Activated CD8-positive, alpha-beta memory T cell treated with anti-CD3 and anti-CD28 coated beads, Interleukin-2, amount 10 ng/mL, durations not matched to agents 7 days and 5 days (primary cell): ENCODE measurements around the gene GNMT. TPM values are rescaled to one million over a fixed set of nuclear protein-coding genes. Genes with fewer than 3 reads are reported as not detected.
"Not testable (repeated sequence)": the region's sequence is repeated elsewhere in the genome, so short reads cannot be mapped to it uniquely, and the experiment has no call there.

Source experiments
- ATAC-seq: fragments of 150-1000 bp; cut with Tn5 transposase; one replicate; pipeline ENCODE4 v1.10.0; 2021; ENCODE audit warnings: moderate library complexity
- CTCF ChIA-PET: fragments of 350-600 bp; sonication (Branson Sonifier 250); formaldehyde crosslinking; loops from one replicate; lab custom pipeline; 2021; ENCODE audit warnings: antibody characterized with exemption; lab: Charles Lee
- DNase-seq: peaks from one replicate; pipeline ENCODE4 v3.0.0-alpha.2; 2020
- H3K27ac Mint-ChIP-seq: one replicate; pipeline ENCODE4 v1.8.0; 2021; ENCODE audit warnings: mild to moderate bottlenecking, mixed read lengths
- H3K27me3 Mint-ChIP-seq: one replicate; pipeline ENCODE4 v1.8.0; 2021; ENCODE audit warnings: mixed read lengths
- H3K36me3 Mint-ChIP-seq: one replicate; pipeline ENCODE4 v1.8.0; 2021; ENCODE audit warnings: mild to moderate bottlenecking, mixed read lengths
- H3K4me1 Mint-ChIP-seq: one replicate; pipeline ENCODE4 v1.8.0; 2021; ENCODE audit warnings: mixed read lengths
- H3K4me3 Mint-ChIP-seq: one replicate; pipeline ENCODE4 v1.8.0; 2021; ENCODE audit warnings: mild to moderate bottlenecking, moderate library complexity, mixed read lengths
- H3K9me3 Mint-ChIP-seq: one replicate; pipeline ENCODE4 v1.8.0; 2022; ENCODE audit warnings: low read depth, mixed read lengths
- total RNA-seq, 2 experiments: library from RNA; stranded (reverse); gene quantifications; one replicate each; pipeline ENCODE4 v1.2.3, GENCODE V29; 2021

Gene GNMT
- total RNA-seq, 2 experiments from 2014 or later = 0.26 to 0.70 TPM

GRCh38 chr6:42935322-42935721 is 25.2 kb upstream of the GNMT start:
- CTCF ChIA-PET = interaction anchor here (0.8 kb wide), 1 partner anchor 27 kb away, joined by 3 read pairs; no protein-coding TSS in a partner anchor
- H3K27me3 Mint-ChIP-seq = no peaks in the 10 kb centered on the region
- H3K4me3 Mint-ChIP-seq = no peak overlapping the region
- no peaks in the 10 kb centered on the region for H3K9me3 Mint-ChIP-seq
- no peak overlapping the region for H3K27ac Mint-ChIP-seq
- ATAC-seq = no peak
- peaks cover 39% of the 10 kb centered on the region for H3K4me1 Mint-ChIP-seq
- no peak for DNase-seq
- H3K36me3 Mint-ChIP-seq = peaks cover 36% of the 10 kb centered on the region

- CTCF ChIA-PET = no interaction called here
- Mint-ChIP-seq H3K4me3 (no peak overlapping the region), H3K9me3 (no peaks in the 10 kb centered on the region), H3K4me1 (peaks cover 28% of the 10 kb centered on the region), H3K27me3 (no peaks in the 10 kb centered on the region), H3K27ac (no peak overlapping the region), H3K36me3 (peaks cover 40% of the 10 kb centered on the region)
- DNase-seq (no peak), ATAC-seq (no peak)
Measured at GRCh38 chr6:42936398-42936797, 24.2 kb upstream of the GNMT start.

- Mint-ChIP-seq H3K36me3 (peaks cover 34% of the 10 kb centered on the region), H3K9me3 (no peaks in the 10 kb centered on the region), H3K4me3 (no peak overlapping the region), H3K27ac (no peak overlapping the region), H3K4me1 (peaks cover 16% of the 10 kb centered on the region), H3K27me3 (no peaks in the 10 kb centered on the region)
- CTCF ChIA-PET = interaction anchor here (1.0 kb wide), 1 partner anchor 23 kb away, joined by 3 read pairs; no protein-coding TSS in a partner anchor
- no peak for DNase-seq
- ATAC-seq = no peak
Measured at GRCh38 chr6:42937548-42938427, 22.8 kb upstream of the GNMT start.

DNA sequence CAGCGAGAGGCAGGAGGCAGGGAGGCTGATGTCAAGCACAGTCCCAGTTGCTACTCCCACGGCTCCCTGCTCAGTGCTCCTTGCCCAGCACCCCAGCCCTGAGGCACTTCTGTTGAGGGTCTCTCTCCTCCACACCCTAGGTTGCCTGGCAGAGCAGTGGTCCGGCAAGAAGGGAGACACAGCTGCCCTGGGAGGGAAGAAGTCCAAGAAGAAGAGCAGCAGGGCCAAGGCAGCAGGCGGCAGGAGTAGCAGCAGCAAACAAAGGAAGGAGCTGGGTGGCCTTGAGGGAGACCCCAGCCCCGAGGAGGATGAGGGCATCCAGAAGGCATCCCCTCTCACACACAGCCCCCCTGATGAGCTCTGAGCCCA is 22.1 kb upstream of the GNMT start:
- CTCF ChIA-PET = interaction anchor here (1.0 kb wide), 1 partner anchor 23 kb away, joined by 3 read pairs; no protein-coding TSS in a partner anchor
- peaks cover 10% of the 10 kb centered on the region for H3K4me1 Mint-ChIP-seq
- H3K9me3 Mint-ChIP-seq = no peaks in the 10 kb centered on the region
- ATAC-seq = no peak
- peaks cover 31% of the 10 kb centered on the region for H3K36me3 Mint-ChIP-seq
- no peak overlapping the region for H3K4me3 Mint-ChIP-seq
- no peak overlapping the region for H3K27ac Mint-ChIP-seq
- H3K27me3 Mint-ChIP-seq = no peaks in the 10 kb centered on the region
- no peak for DNase-seq

DNA sequence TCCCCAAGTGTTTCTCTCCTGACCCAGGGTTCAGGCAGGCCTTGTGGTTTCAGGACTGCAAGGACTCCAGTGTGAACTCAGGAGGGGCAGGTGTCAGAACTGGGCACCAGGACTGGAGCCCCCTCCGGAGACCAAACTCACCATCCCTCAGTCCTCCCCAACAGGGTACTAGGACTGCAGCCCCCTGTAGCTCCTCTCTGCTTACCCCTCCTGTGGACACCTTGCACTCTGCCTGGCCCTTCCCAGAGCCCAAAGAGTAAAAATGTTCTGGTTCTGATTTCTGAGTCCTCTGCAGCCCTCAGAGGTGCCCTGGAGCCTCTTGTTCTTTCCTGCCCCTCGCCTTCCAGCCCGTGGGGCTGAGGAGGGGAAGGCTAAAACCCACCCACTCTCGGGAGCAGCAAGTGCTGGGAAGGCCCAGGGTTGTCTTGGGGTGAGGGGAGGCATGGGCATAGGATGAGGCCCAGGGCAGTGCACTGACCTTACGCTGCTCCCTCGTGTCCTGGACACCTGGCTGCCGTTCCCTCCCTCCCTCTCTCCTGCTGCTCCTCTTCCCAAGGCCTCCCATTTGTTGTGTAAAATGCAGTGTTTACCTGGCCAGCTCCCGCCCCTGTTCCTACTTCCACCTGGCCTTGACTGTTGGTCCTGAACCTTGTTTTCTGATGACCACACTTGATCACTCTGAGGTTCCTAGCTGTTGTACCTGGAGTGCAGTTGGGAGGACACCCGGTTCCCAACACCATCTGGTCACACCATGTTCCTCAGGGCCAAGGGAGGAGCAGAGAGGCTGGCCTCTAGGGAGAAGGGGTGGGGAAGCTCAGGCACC is 21.4 kb upstream of the GNMT start:
- Mint-ChIP-seq H3K27ac (no peak overlapping the region), H3K4me3 (no peak overlapping the region), H3K27me3 (no peaks in the 10 kb centered on the region), H3K36me3 (peaks cover 30% of the 10 kb centered on the region), H3K9me3 (no peaks in the 10 kb centered on the region), H3K4me1 (peaks cover 9% of the 10 kb centered on the region)
- ATAC-seq (no peak), DNase-seq (no peak)
- CTCF ChIA-PET = interaction anchor here (0.9 to 1.0 kb wide), 2 partner anchors 22 to 41 kb away, joined by 3 read pairs; no protein-coding TSS in a partner anchor

DNA sequence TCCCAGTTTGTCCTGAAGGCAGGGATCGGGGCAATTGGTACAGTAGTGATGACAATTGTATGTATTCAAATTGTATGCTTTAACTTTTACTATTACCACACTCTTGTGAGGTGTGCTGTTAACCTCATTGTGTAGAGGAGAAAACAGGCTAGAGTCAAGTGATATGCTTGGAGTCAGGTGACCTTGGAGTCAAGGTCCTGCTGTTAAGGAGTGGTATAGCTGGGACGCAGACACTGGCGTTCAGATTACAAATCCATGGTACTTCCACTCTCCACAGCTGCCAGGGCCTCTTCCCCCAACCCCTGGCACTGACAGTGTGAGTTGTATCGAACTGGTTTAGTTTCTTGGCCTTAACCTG is 20.8 kb upstream of the GNMT start:
- peaks cover 26% of the 10 kb centered on the region for H3K36me3 Mint-ChIP-seq
- no peak overlapping the region for H3K27ac Mint-ChIP-seq
- peaks cover 5% of the 10 kb centered on the region for H3K4me1 Mint-ChIP-seq
- DNase-seq (no peak), ATAC-seq (no peak)
- no peak overlapping the region for H3K4me3 Mint-ChIP-seq
- H3K27me3 Mint-ChIP-seq = no peaks in the 10 kb centered on the region
- no peaks in the 10 kb centered on the region for H3K9me3 Mint-ChIP-seq
- CTCF ChIA-PET = interaction anchor here (0.9 kb wide), 1 partner anchor 41 kb away, joined by 3 read pairs; no protein-coding TSS in a partner anchor

- H3K27me3 Mint-ChIP-seq = no peaks in the 10 kb centered on the region
- no peak for ATAC-seq
- CTCF ChIA-PET = interaction anchor here (0.6 to 0.9 kb wide), 2 partner anchors 42 to 64 kb away, joined by 3 read pairs; no protein-coding TSS in a partner anchor
- no peak overlapping the region for H3K27ac Mint-ChIP-seq
- H3K9me3 Mint-ChIP-seq = no peaks in the 10 kb centered on the region
- DNase-seq = no peak
- peaks cover 24% of the 10 kb centered on the region for H3K36me3 Mint-ChIP-seq
- H3K4me1 Mint-ChIP-seq = peaks cover 2% of the 10 kb centered on the region
- no peak overlapping the region for H3K4me3 Mint-ChIP-seq
Measured at GRCh38 chr6:42940493-42941045, 20.0 kb upstream of the GNMT start.

GRCh38 chr6:42941356-42941755 is 19.2 kb upstream of the GNMT start:
- not testable (repeated sequence) for H3K9me3 Mint-ChIP-seq, ATAC-seq, H3K4me3 Mint-ChIP-seq, DNase-seq, H3K27ac Mint-ChIP-seq, H3K27me3 Mint-ChIP-seq, H3K4me1 Mint-ChIP-seq
- H3K36me3 Mint-ChIP-seq = peaks cover 18% of the 10 kb centered on the region
- CTCF ChIA-PET = interaction anchor here (1.2 kb wide), 1 partner anchor 43 kb away, joined by 3 read pairs; the partner anchor contains the start of gene PPP2R5D

DNA sequence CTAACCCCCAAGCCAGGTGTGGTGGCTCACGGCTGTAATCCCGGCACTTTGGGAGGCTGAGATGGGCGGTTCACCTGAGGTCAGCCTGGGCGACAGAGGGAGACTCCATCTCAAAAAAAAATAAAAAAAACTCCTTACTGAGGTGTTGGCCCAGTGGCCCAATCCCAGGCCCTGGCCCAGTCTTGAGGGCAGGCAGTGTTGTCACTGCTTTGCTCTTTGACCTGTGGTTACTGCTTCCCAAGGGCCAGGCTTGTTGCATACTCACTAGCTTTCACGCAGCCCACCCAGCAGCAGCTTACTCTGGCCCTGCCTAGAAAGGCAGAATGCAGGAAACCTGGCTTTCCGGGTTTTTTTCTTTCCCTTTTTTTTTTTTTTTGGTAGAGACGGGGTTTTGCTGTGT is 18.1 kb upstream of the GNMT start:
- peaks cover 16% of the 10 kb centered on the region for H3K36me3 Mint-ChIP-seq
- CTCF ChIA-PET = interaction anchor here (1.2 kb wide), 1 partner anchor 42 kb away, joined by 3 read pairs; the partner anchor contains the start of gene PPP2R5D
- H3K9me3 Mint-ChIP-seq = no peaks in the 10 kb centered on the region
- no peaks in the 10 kb centered on the region for H3K4me1 Mint-ChIP-seq
- H3K27ac Mint-ChIP-seq = no peak overlapping the region
- ATAC-seq (no peak), DNase-seq (no peak)
- H3K4me3 Mint-ChIP-seq = no peak overlapping the region
- H3K27me3 Mint-ChIP-seq = no peaks in the 10 kb centered on the region

DNA sequence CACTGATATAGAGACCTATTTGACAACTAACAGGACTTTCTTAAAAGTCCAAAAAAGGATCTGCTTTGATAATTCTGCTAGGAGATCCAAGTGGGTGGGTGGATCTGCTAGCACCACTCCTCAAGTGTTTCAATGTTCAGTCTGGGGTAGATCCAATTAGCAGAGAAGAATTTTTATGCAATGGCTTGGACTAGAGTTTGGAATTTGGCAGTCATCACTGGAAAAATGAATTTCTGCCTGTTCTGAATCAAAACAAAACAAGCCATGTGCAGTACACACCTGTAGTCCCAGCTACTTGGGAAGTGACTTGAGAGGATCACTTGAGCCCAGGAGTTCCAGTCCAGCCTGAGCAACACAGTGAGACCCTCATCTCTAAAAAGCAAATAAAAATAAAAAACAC is 12.6 kb upstream of the GNMT start:
- H3K36me3 Mint-ChIP-seq = peaks cover 7% of the 10 kb centered on the region
- CTCF ChIA-PET = no interaction called here
- ATAC-seq = no peak

DNA sequence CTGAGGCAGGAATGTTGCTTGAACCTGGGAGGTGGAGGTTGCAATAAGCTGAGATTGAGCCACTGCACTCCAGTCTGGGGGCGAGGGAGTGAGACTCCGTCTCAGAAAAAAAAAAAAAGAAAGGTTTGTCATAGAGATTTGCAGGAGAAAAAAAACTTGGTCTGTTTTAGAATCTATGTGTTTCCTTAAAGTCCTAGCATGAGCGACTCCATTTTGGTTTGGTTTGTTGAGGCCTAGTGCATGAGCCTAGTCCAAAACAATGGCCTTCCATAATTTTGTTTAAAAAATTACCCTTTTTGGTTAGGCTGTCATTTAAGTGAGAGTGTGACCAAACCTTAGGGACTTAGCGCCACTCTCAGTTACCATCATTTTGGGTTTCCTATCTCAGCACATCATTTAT is 8.2 kb upstream of the GNMT start:
- CTCF ChIA-PET = interaction anchor here (0.7 kb wide), 2 partner anchors 367 to 523 kb away, joined by 3 read pairs; no protein-coding TSS in a partner anchor
- H3K27me3 Mint-ChIP-seq = no peaks in the 10 kb centered on the region
- no peaks in the 10 kb centered on the region for H3K36me3 Mint-ChIP-seq
- H3K4me3 Mint-ChIP-seq = no peak overlapping the region
- no peaks in the 10 kb centered on the region for H3K4me1 Mint-ChIP-seq
- DNase-seq = no peak
- H3K27ac Mint-ChIP-seq = no peak overlapping the region
- no peak for ATAC-seq
- H3K9me3 Mint-ChIP-seq = no peaks in the 10 kb centered on the region

More for the DNA sequence above, 12.6 kb upstream of the GNMT start:
- DNase-seq = no peak
- H3K9me3 Mint-ChIP-seq = no peaks in the 10 kb centered on the region
- no peak overlapping the region for H3K27ac Mint-ChIP-seq
- no peaks in the 10 kb centered on the region for H3K4me1 Mint-ChIP-seq
- no peak overlapping the region for H3K4me3 Mint-ChIP-seq
- H3K27me3 Mint-ChIP-seq = no peaks in the 10 kb centered on the region

GRCh38 chr6:42954405-42954804 is 6.1 kb upstream of the GNMT start:
- H3K27me3 Mint-ChIP-seq, DNase-seq, ATAC-seq, H3K27ac Mint-ChIP-seq, H3K4me3 Mint-ChIP-seq, H3K36me3 Mint-ChIP-seq, H3K4me1 Mint-ChIP-seq, CTCF ChIA-PET, H3K9me3 Mint-ChIP-seq: not testable (repeated sequence)

GRCh38 chr6:42958125-42958524 is 2.4 kb upstream of the GNMT start:
- H3K9me3 Mint-ChIP-seq = no peaks in the 10 kb centered on the region
- H3K36me3 Mint-ChIP-seq = peaks cover 9% of the 10 kb centered on the region
- ATAC-seq (no peak), DNase-seq (no peak)
- H3K27me3 Mint-ChIP-seq = peaks cover 7% of the 10 kb centered on the region
- CTCF ChIA-PET = interaction anchor here (1.1 kb wide), 1 partner anchor 110 kb away, joined by 3 read pairs; no protein-coding TSS in a partner anchor
- H3K27ac Mint-ChIP-seq = no peak overlapping the region
- peaks cover 12% of the 10 kb centered on the region for H3K4me1 Mint-ChIP-seq
- H3K4me3 Mint-ChIP-seq = no peak overlapping the region
